A673 (cell line): ENCODE data around the gene C12orf50.

ENCODE experiments used
- EZH2 ChIP-seq: fragments of 200-600 bp; sonication (generic); IDR thresholded peaks from 2 replicates; pipeline ENCODE4 v1.6.1; 2017; ENCODE audit warnings: borderline replicate concordance, low read depth, mild to moderate bottlenecking, mixed read lengths, antibody characterized with exemption, low read length; ENCODE audit not compliant: poor library complexity, severe bottlenecking
- TF ChIP-seq, protein P1 (sequence below): fragments of 300-800, 200-600 bp; sonication (generic); conservative IDR thresholded peaks from 2 replicates; pipeline ENCODE4 v1.5.1; 2017; ENCODE audit warnings: low read depth, mild to moderate bottlenecking, antibody characterized with exemption, low read length, moderate library complexity, mixed read lengths

DNA sequence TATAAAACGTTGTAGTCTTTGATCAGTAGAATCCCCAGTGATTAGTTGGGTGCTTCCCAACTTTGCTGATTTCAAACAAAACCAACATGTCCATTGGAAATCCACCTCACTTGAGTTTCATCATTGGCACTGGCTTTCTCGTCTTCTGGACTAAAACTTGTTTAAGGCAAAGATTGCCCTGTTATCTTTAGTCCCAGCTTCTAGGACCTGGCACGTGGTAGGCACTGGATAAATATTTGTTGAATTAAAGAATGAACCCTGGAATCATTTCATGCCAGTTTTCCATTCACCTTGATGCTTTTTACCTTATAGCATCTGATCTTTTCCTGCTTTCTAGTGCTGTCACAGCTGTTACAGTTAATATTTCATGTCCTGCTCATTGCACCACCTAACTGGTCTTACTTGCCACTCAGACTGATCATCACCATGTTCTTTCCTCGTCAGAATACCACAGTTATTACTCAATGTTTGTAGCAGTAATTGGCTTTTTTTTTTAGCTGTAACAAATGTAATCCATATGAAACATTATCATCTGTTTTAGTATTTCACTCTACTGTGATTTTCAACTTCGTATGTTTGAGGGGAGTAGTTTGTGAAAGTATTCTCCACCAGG, 7.3 kb upstream of the C12orf50 start:
- TF ChIP-seq, protein P1, sequence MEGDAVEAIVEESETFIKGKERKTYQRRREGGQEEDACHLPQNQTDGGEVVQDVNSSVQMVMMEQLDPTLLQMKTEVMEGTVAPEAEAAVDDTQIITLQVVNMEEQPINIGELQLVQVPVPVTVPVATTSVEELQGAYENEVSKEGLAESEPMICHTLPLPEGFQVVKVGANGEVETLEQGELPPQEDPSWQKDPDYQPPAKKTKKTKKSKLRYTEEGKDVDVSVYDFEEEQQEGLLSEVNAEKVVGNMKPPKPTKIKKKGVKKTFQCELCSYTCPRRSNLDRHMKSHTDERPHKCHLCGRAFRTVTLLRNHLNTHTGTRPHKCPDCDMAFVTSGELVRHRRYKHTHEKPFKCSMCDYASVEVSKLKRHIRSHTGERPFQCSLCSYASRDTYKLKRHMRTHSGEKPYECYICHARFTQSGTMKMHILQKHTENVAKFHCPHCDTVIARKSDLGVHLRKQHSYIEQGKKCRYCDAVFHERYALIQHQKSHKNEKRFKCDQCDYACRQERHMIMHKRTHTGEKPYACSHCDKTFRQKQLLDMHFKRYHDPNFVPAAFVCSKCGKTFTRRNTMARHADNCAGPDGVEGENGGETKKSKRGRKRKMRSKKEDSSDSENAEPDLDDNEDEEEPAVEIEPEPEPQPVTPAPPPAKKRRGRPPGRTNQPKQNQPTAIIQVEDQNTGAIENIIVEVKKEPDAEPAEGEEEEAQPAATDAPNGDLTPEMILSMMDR = no peak
- TF ChIP-seq EZH2 = no peak
